K562 (cell line): ENCODE results near the gene SPEM3. TPM values are rescaled to one million over a fixed set of nuclear protein-coding genes. Genes with fewer than 3 reads are reported as not detected.

Source experiments
- ATAC-seq: fragments of 200-7000 bp; cut with Tn5 transposase; 3 replicates; pipeline ENCODE4 v1.9.1; 2020; ENCODE audit warnings: moderate library complexity
- BruUV-seq: library from RNA; stranded (reverse); fragments of 400-500 nt; replicated peaks from 2 replicates; lab custom pipeline; 2021; lab: Mats Ljungman, UMichigan
- CTCF ChIA-PET: fragments of 300-600 bp; formaldehyde crosslinking; extraction: SDS; loops from one replicate; lab custom pipeline; 2021; ENCODE audit warnings: low intra/inter-chr PET ratio; lab: Yijun Ruan, JAX
- POLR2A ChIA-PET: fragments of 300-600, 350-650 bp; sonication (Branson Sonifier 250); formaldehyde crosslinking; extraction: SDS; loops from one replicate; lab custom pipeline; 2021; ENCODE audit warnings: antibody characterized with exemption, inconsistent platforms; lab: Yijun Ruan, JAX
- DNase-seq, 4 experiments: peaks; one replicate each; pipeline versions ENCODE4 v3.0.0 to v3.0.0-alpha.2; 2011 to 2018; ENCODE audit warnings: low spot score in 3 of 4, mixed read lengths in 3 of 4; ENCODE audit errors: extremely low read depth in 1 of 4
- FAIRE-seq: peaks from 2 replicates; lab custom pipeline; 2011; peaks lifted over from hg19 to GRCh38; lab: Jason Lieb, UNC
- H2AFZ ChIP-seq: 2 replicates; pipeline ENCODE4 v1.6.0; 2011; ENCODE audit warnings: low read depth, low read length, control low read depth, inconsistent platforms
- H3K27ac ChIP-seq: fragments of 200-600 bp; 3 replicates; pipeline ENCODE4 v1.8.0; 2011; ENCODE audit warnings: low read depth, mild to moderate bottlenecking, control low read depth, inconsistent platforms, low read length, moderate library complexity, mixed read lengths; ENCODE audit errors: extremely low read depth
- H3K27me3 ChIP-seq, 2 experiments: fragments of 300-600 bp in 1 of 2; 2 replicates in 1 of 2; 3 replicates in 1 of 2; pipeline versions ENCODE4 v1.6.0 to v1.8.0; 2011; ENCODE audit warnings: inconsistent platforms in 2 of 2, low read length in 2 of 2, mild to moderate bottlenecking in 1 of 2, mixed read lengths in 1 of 2, moderate library complexity in 1 of 2; ENCODE audit not compliant: control insufficient read depth in 2 of 2, insufficient read depth in 2 of 2
- H3K36me3 ChIP-seq: fragments of 300-600 bp; 3 replicates; pipeline ENCODE4 v1.8.0; 2011; ENCODE audit warnings: mild to moderate bottlenecking, low read length, inconsistent platforms; ENCODE audit not compliant: control insufficient read depth, insufficient read depth
- H3K4me1 ChIP-seq, 2 experiments: fragments of 200-600 bp in 1 of 2; replicated peaks in 1 of 2; 2 replicates in 1 of 2; 3 replicates in 1 of 2; pipeline versions ENCODE4 v1.5.1 to v1.8.0; 2011; ENCODE audit warnings: inconsistent platforms in 2 of 2, low read length in 2 of 2, mild to moderate bottlenecking in 1 of 2, mixed read lengths in 1 of 2, moderate library complexity in 1 of 2; ENCODE audit not compliant: control insufficient read depth in 2 of 2, insufficient read depth in 2 of 2
- H3K4me2 ChIP-seq: 2 replicates; pipeline ENCODE4 v1.6.1; 2011; ENCODE audit warnings: low read length, control low read depth, inconsistent platforms, mixed read lengths; ENCODE audit not compliant: insufficient read depth
- H3K4me3 ChIP-seq: fragments of 200-600 bp; sonication (generic), shearing (Covaris generic); 2 replicates; pipeline ENCODE4 v1.5.1; 2016; ENCODE audit warnings: control low read depth, inconsistent platforms
- H3K79me2 ChIP-seq: fragments of 200-600 bp; 3 replicates; pipeline ENCODE4 v1.8.0; 2011; ENCODE audit warnings: low read length, inconsistent platforms; ENCODE audit not compliant: control insufficient read depth, insufficient read depth
- H3K9ac ChIP-seq, 2 experiments: 2 replicates each; pipeline versions ENCODE4 v1.6.0 to v1.6.1; 2011; ENCODE audit warnings: low read depth in 2 of 2, low read length in 2 of 2, control low read depth in 1 of 2, inconsistent platforms in 1 of 2, mild to moderate bottlenecking in 1 of 2, mixed read lengths in 1 of 2; ENCODE audit not compliant: insufficient read depth in 1 of 2
- H3K9me1 ChIP-seq: one replicate; pipeline ENCODE4 v1.6.0; 2011; ENCODE audit warnings: inconsistent platforms, mild to moderate bottlenecking, low read length, moderate library complexity; ENCODE audit not compliant: control insufficient read depth, insufficient read depth
- H3K9me3 ChIP-seq: replicated peaks from 2 replicates; pipeline ENCODE4 v1.5.1; 2011; ENCODE audit warnings: low read depth, low read length, inconsistent platforms; ENCODE audit not compliant: control insufficient read depth, insufficient read depth
- H4K20me1 ChIP-seq: replicated peaks from 2 replicates; pipeline ENCODE4 v1.6.1; 2011; ENCODE audit warnings: low read length, inconsistent platforms, mixed read lengths; ENCODE audit not compliant: control insufficient read depth, insufficient read depth
- BHLHE40 ChIP-seq: IDR thresholded peaks from 2 replicates; pipeline ENCODE4 v1.6.1; 2011; ENCODE audit warnings: low read length, improper control_type of control experiment
- CBFA2T2 ChIP-seq: fragments of 450-650 bp; conservative IDR thresholded peaks from 2 replicates; pipeline ENCODE4 v1.6.1; 2017; ENCODE audit warnings: mild to moderate bottlenecking
- KLF16 ChIP-seq: IDR thresholded peaks from 2 replicates; pipeline ENCODE4 v1.6.1; 2016; ENCODE audit warnings: antibody characterized with exemption
- NRF1 ChIP-seq, 2 experiments: fragments of 450-650 bp; IDR thresholded peaks in 1 of 2; conservative IDR thresholded peaks in 1 of 2; 2 replicates each; pipeline ENCODE4 v1.6.1; 2014; ENCODE audit warnings: mild to moderate bottlenecking in 2 of 2
- PKNOX1 ChIP-seq: fragments of 450-650 bp; IDR thresholded peaks from 2 replicates; pipeline ENCODE4 v1.6.1; 2016
- POLR2H ChIP-seq: IDR thresholded peaks from 2 replicates; pipeline ENCODE4 v1.6.1; 2016; ENCODE audit warnings: missing genetic modification characterization, low read depth, mild to moderate bottlenecking, control low read depth, missing compliant biosample characterization, moderate library complexity
- RERE ChIP-seq: sonication (generic); formaldehyde crosslinking; IDR thresholded peaks from 2 replicates; pipeline ENCODE4 v1.8.0; 2023; ENCODE audit warnings: missing genetic modification reagents, mild to moderate bottlenecking, borderline replicate concordance
- SIN3A ChIP-seq, 2 experiments: fragments of 150-350 bp in 1 of 2; IDR thresholded peaks; 2 replicates each; pipeline ENCODE4 v1.6.1; 2011 to 2016; ENCODE audit warnings: borderline replicate concordance in 2 of 2, low read depth in 2 of 2, low read length in 2 of 2, mild to moderate bottlenecking in 2 of 2, moderate library complexity in 2 of 2; ENCODE audit not compliant: control insufficient read depth in 1 of 2
- TEAD1 ChIP-seq, 2 experiments: fragments of 450-650 bp in 1 of 2; sonication (generic) in 1 of 2; formaldehyde crosslinking; IDR thresholded peaks; 2 replicates each; pipeline versions ENCODE4 v1.4.0 to v1.8.0; 2020 to 2022; ENCODE audit warnings: mild to moderate bottlenecking in 2 of 2, missing genetic modification reagents in 1 of 2
- ZNF274 ChIP-seq: IDR thresholded peaks from 2 replicates; pipeline ENCODE4 v1.6.1; 2011; ENCODE audit warnings: low read depth, mild to moderate bottlenecking, low read length, moderate library complexity, borderline replicate concordance
- ZNF551 ChIP-seq: fragments of 250-450 bp; sonication (Bioruptor Pico); IDR thresholded peaks from 2 replicates; pipeline ENCODE4 v1.5.0; 2021; ENCODE audit warnings: mild to moderate bottlenecking, moderate library complexity
- WGBS: fragments of 100-300 bp; shearing (Covaris generic); methylation state at CpG from one replicate; pipeline ENCODE4 v1.1.6; 2016; ENCODE audit warnings: low coverage, mixed read lengths; ENCODE audit not compliant: insufficient coverage; ENCODE audit errors: missing lambda C conversion rate; 5-methylcytosine and 5-hydroxymethylcytosine counted together
- in situ Hi-C: fragments of 300-500 bp; cut with MboI; formaldehyde crosslinking; loops from 4 replicates; pipeline ENCODE4 v1.15.0; 2018; ENCODE audit warnings: inconsistent platforms, mixed read lengths
- intact Hi-C: fragments of 100-400 bp; cut with micrococcal nuclease; formaldehyde crosslinking; loops from 2 replicates; pipeline ENCODE4 v1.14.2; 2022
- polyA plus RNA-seq, 8 experiments: library from polyadenylated mRNA; depleted of rRNA in 4 of 8; stranded (reverse) in 5 of 8; unstranded in 3 of 8; fragments of >200 nt; fragmentation: Nextera tagmentation in 2 of 8; fragmentation: Illumina TruSeq in 1 of 8; extraction: Ambion mirVana in 2 of 8; extraction: Trizol in 1 of 8; gene quantifications; 2 replicates each; pipeline versions ENCODE4 v1.2.1 to v1.2.3, GENCODE V29; 2011 to 2014; ENCODE audit warnings: inconsistent platforms in 1 of 8, missing spikeins in 1 of 8
- total RNA-seq, 7 experiments: library from RNA; depleted of rRNA in 6 of 7; stranded (reverse); fragments of >200 nt in 6 of 7; fragmentation: Illumina TruSeq in 2 of 7; extraction: Trizol in 2 of 7; gene quantifications; 2 replicates each; pipeline versions ENCODE4 v1.2.1 to v1.2.3, GENCODE V29; 2011 to 2021; ENCODE audit warnings: low replicate concordance in 1 of 7

Gene SPEM3
- total and polyA plus RNA-seq, 9 of the 15 experiments (the other 6 are each of a cell fraction or from before 2014, with no cell fraction given) = not detected

GRCh38 chr17:7409716-7410115 is 18.9 kb upstream of the SPEM3 start (continued):
- no peak for TF ChIP-seq PKNOX1
- no peak for TF ChIP-seq KLF16

- ATAC-seq = no peak
- no peaks in the 10 kb centered on the region for H4K20me1 ChIP-seq
- intact Hi-C loops = no loop called here
- CTCF ChIA-PET = no interaction called here
- no peak overlapping the region for H2AFZ ChIP-seq
- H3K9ac ChIP-seq = no peak overlapping the region; a peak in 1 of 4 replicates
- H3K9me1 ChIP-seq = no peaks in the 10 kb centered on the region
- DNase-seq = no peak
- POLR2A ChIA-PET = interaction anchor here (0.7 kb wide), 1 partner anchor 74 kb away, joined by 3 read pairs; no protein-coding TSS in a partner anchor
- peaks cover 0 to 13% of the 10 kb centered on the region in 2 experiments; a peak in 2 of 5 replicates for H3K4me1 ChIP-seq
- H3K27ac ChIP-seq = no peak overlapping the region
- no peaks in the 10 kb centered on the region for H3K79me2 ChIP-seq
- BruUV-seq = no TSS peak
- no peak overlapping the region for H3K4me2 ChIP-seq
- H3K27me3 ChIP-seq = no peaks in the 10 kb centered on the region
- FAIRE-seq = no peak
- 0 out of 3 replicates have a peak, but pooled peaks cover 3% of the 10 kb centered on the region for H3K36me3 ChIP-seq
- 54% methylated on average over 10 of the region's 25 CpGs for WGBS
- no peak overlapping the region for H3K4me3 ChIP-seq
- H3K9me3 ChIP-seq = no peaks in the 10 kb centered on the region
- in situ Hi-C loops = no loop called here
- no peak for TF ChIP-seq ZNF551 (CRISPR knock-in tag)
- no peak for TF ChIP-seq ZNF274
- TF ChIP-seq RERE (CRISPR knock-in tag) = no peak
- TF ChIP-seq CBFA2T2 = no peak
- TF ChIP-seq BHLHE40 = peak; percentile 78
- TF ChIP-seq SIN3A (IDR thresholded peaks at IDR 0.05; ENCODE audit: borderline replicate concordance in 2 of 2, control insufficient read depth in 1 of 2, low read depth in 2 of 2, low read length in 2 of 2) = no peak
- no peak for TF ChIP-seq POLR2H (tag)
- no peak for TF ChIP-seq TEAD1 (CRISPR knock-in tag; IDR thresholded peaks at IDR 0.05)
- TF ChIP-seq NRF1 (conservative IDR thresholded peaks at IDR 0.05 in 1 of 2, IDR thresholded peaks at IDR 0.05 in 1 of 2) = 0 out of 4 replicates have a peak, but pooled peaks of 1 of the 2 experiments have one; percentile 15
These were observed 17.8 kb upstream of the SPEM3 start for GRCh38 chr17:7410634-7411426.
